Glutamatergic neuron (in vitro differentiated cells): Measurements from ENCODE around the gene ZNF804B. TPM values are rescaled to one million over a fixed set of nuclear protein-coding genes. Genes with fewer than 3 reads are reported as not detected.

Experiments used
- DNase-seq: peaks from one replicate; pipeline ENCODE4 v3.0.0; 2022
- H3K27ac Mint-ChIP-seq: one replicate; pipeline ENCODE4 v1.8.0; 2020; ENCODE audit warnings: mild to moderate bottlenecking, mixed read lengths, inconsistent platforms; ENCODE audit not compliant: unreplicated experiment
- H3K27me3 Mint-ChIP-seq: one replicate; pipeline ENCODE4 v1.8.0; 2020; ENCODE audit warnings: mild to moderate bottlenecking, moderate library complexity, mixed read lengths, inconsistent platforms; ENCODE audit not compliant: unreplicated experiment
- H3K36me3 Mint-ChIP-seq: one replicate; pipeline ENCODE4 v1.8.0; 2020; ENCODE audit warnings: mild to moderate bottlenecking, mixed read lengths, inconsistent platforms; ENCODE audit not compliant: unreplicated experiment
- H3K4me1 Mint-ChIP-seq: one replicate; pipeline ENCODE4 v1.8.0; 2020; ENCODE audit warnings: mild to moderate bottlenecking, low read depth, mixed read lengths, inconsistent platforms; ENCODE audit not compliant: unreplicated experiment
- H3K4me3 Mint-ChIP-seq: one replicate; pipeline ENCODE4 v1.8.0; 2020; ENCODE audit warnings: mild to moderate bottlenecking, mixed read lengths, inconsistent platforms; ENCODE audit not compliant: unreplicated experiment
- H3K9me3 Mint-ChIP-seq: one replicate; pipeline ENCODE4 v1.8.0; 2020; ENCODE audit warnings: mild to moderate bottlenecking, moderate library complexity, mixed read lengths, inconsistent platforms; ENCODE audit not compliant: unreplicated experiment
- total RNA-seq: library from RNA; stranded (reverse); fragmentation: NEBNext Ultra II Directional; extraction: Animal tissue kit (Norgen Biotek cat#: 25700); gene quantifications from one replicate; pipeline ENCODE4 v1.2.1, GENCODE V29; 2021; ENCODE audit not compliant: unreplicated experiment
- TF ChIP-seq, protein P1 (sequence below): fragments of 200-600 bp; sonication (generic); IDR thresholded peaks from one replicate; pipeline ENCODE4 v1.5.0; 2021; ENCODE audit not compliant: partially characterized antibody, unreplicated experiment

Gene ZNF804B
- total RNA-seq, 1 donor from 2014 or later, result 0.10 TPM

DNA sequence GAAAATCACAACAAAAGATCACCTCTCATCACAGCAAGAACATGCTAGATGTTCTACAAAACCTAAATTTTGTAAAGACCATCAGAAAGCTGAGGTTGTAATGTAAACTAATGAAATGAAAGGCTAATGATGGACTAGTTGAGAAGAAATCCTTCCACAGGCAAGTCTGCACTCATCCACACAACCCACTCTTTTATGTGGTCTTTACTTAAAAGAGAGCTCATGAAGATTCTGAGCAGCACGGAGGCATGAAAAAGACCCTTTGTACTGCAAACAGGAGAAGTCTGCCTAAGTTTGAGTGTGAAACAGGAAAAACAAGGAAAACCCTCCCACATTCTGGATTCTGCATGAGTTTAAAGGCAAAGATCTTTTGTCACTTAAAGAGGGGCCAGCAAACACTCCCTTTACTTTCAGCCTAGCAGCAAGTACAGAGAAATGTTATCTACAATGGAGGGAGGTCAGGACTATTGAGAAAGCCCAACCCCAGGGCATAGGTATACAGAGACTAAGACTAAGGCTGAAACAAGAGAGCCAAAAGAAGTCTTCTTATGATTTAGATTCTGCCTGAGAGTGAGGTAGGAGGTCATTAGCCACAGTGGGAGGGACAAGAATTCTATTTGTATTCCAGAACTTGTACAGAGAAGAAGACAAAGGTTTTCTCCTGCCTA lies 557.2 kb downstream of the ZNF804B start:
- Mint-ChIP-seq H3K4me1 (peaks cover 8% of the 10 kb centered on the region), H3K27ac (no peak overlapping the region), H3K27me3 (no peaks in the 10 kb centered on the region), H3K4me3 (no peak overlapping the region), H3K36me3 (no peaks in the 10 kb centered on the region), H3K9me3 (no peaks in the 10 kb centered on the region)
- TF ChIP-seq, protein P1, sequence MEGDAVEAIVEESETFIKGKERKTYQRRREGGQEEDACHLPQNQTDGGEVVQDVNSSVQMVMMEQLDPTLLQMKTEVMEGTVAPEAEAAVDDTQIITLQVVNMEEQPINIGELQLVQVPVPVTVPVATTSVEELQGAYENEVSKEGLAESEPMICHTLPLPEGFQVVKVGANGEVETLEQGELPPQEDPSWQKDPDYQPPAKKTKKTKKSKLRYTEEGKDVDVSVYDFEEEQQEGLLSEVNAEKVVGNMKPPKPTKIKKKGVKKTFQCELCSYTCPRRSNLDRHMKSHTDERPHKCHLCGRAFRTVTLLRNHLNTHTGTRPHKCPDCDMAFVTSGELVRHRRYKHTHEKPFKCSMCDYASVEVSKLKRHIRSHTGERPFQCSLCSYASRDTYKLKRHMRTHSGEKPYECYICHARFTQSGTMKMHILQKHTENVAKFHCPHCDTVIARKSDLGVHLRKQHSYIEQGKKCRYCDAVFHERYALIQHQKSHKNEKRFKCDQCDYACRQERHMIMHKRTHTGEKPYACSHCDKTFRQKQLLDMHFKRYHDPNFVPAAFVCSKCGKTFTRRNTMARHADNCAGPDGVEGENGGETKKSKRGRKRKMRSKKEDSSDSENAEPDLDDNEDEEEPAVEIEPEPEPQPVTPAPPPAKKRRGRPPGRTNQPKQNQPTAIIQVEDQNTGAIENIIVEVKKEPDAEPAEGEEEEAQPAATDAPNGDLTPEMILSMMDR, result no peak
- no peak for DNase-seq

DNA sequence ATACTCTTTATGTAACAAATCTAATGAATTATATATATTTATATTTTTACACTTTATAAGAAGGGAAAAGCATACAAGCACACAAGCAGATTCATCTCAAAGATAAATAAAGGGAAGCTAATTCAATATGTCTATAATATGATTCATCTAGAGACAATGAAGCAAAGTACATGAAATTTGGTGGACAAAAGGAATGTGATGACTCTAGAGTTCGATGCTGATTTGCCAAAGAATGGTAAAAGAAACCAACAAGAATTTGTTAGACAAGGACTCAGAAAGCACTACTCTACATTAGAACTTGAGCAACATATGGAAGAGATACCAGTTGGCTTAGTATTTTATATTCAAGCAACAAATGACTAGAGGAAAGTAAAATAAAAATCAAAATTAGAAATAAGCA lies 572.5 kb downstream of the ZNF804B start:
- TF ChIP-seq, protein P1, result no peak
- no peak for DNase-seq
- no peaks in the 10 kb centered on the region for H3K4me1 Mint-ChIP-seq
- no peaks in the 10 kb centered on the region for H3K9me3 Mint-ChIP-seq
- H3K4me3 Mint-ChIP-seq, result no peak overlapping the region
- no peaks in the 10 kb centered on the region for H3K36me3 Mint-ChIP-seq
- no peaks in the 10 kb centered on the region for H3K27me3 Mint-ChIP-seq
- H3K27ac Mint-ChIP-seq, result no peak overlapping the region

DNA sequence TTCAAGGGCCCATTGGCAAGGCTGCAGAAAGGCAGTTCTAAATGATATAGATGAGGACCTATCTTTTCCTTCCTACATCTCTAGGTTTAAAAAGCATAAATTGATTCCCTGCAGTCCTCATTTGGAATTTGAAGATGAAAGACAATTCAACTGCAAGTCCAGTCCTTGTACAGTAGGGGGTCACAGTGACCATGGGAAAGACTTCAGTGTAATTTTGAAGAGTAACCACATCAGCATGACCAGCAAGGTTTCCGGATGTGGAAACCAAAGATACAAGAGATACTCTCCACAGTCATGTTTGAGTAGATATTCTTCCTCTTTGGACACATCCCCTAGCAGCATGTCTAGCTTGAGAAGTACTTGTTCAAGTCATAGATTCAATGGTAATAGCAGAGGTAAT lies 575.3 kb downstream of the ZNF804B start:
- TF ChIP-seq, protein P1, result no peak
- no peaks in the 10 kb centered on the region for H3K36me3 Mint-ChIP-seq
- H3K27me3 Mint-ChIP-seq, result no peaks in the 10 kb centered on the region
- H3K27ac Mint-ChIP-seq, result no peak overlapping the region
- H3K9me3 Mint-ChIP-seq, result no peaks in the 10 kb centered on the region
- H3K4me3 Mint-ChIP-seq, result no peak overlapping the region
- no peak for DNase-seq
- no peaks in the 10 kb centered on the region for H3K4me1 Mint-ChIP-seq

DNA sequence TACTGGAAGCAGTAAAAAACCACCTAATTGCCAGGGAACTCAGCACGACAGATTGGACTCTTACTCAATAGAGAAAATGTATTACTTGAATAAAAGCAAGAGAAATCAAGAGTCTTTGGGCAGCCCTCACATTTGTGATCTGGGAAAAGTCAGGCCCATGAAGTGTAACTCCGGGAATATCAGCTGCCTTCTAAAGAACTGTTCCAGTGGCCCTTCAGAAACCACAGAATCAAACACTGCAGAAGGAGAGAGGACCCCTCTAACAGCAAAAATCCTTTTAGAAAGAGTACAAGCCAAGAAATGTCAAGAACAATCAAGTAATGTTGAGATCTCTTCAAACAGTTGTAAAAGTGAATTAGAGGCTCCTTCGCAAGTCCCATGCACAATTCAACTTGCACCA lies 576.0 kb downstream of the ZNF804B start:
- Mint-ChIP-seq H3K27me3 (no peaks in the 10 kb centered on the region), H3K9me3 (no peaks in the 10 kb centered on the region), H3K4me3 (no peak overlapping the region), H3K36me3 (no peaks in the 10 kb centered on the region), H3K27ac (no peak overlapping the region), H3K4me1 (no peaks in the 10 kb centered on the region)
- TF ChIP-seq, protein P1, result no peak
- no peak for DNase-seq

DNA sequence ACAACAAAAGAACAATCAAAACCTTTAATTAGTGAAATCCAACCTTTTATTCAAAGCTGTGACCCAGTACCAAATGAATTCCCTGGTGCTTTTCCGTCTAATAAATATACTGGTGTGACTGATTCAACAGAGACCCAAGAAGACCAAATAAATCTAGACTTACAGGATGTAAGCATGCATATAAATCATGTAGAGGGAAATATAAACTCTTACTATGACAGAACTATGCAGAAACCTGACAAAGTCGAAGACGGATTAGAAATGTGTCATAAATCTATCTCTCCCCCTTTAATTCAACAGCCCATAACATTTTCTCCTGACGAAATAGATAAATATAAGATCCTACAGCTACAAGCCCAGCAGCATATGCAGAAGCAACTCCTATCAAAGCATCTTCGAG lies 576.6 kb downstream of the ZNF804B start:
- TF ChIP-seq, protein P1, result no peak
- Mint-ChIP-seq H3K36me3 (no peaks in the 10 kb centered on the region), H3K4me1 (no peaks in the 10 kb centered on the region), H3K4me3 (no peak overlapping the region), H3K27me3 (no peaks in the 10 kb centered on the region), H3K27ac (no peak overlapping the region), H3K9me3 (no peaks in the 10 kb centered on the region)
- DNase-seq, result no peak
